HepG2 (cell line): ENCODE data around the gene RAB40C. TPM values are rescaled to one million over a fixed set of nuclear protein-coding genes. Genes with fewer than 3 reads are reported as not detected.

ENCODE experiments used
- AHDC1 ChIP-seq: sonication (generic); formaldehyde crosslinking; IDR thresholded peaks from 2 replicates; pipeline ENCODE4 v1.5.1; 2020; ENCODE audit warnings: mild to moderate bottlenecking, missing genetic modification reagents, borderline replicate concordance
- CERS6 ChIP-seq: sonication (generic); formaldehyde crosslinking; IDR thresholded peaks from 2 replicates; pipeline ENCODE4 v1.5.0; 2020; ENCODE audit warnings: missing genetic modification reagents
- GMEB1 ChIP-seq: sonication (generic); formaldehyde crosslinking; IDR thresholded peaks from 2 replicates; pipeline ENCODE4 v1.5.1; 2020; ENCODE audit warnings: missing genetic modification reagents, mild to moderate bottlenecking, borderline replicate concordance
- KLF16 ChIP-seq, 2 experiments: sonication (generic) in 1 of 2; formaldehyde crosslinking in 1 of 2; IDR thresholded peaks; 2 replicates each; pipeline versions ENCODE4 v1.6.1 to v1.8.0; 2016 to 2023; ENCODE audit warnings: missing genetic modification reagents in 2 of 2, missing compliant biosample characterization in 1 of 2
- MED8 ChIP-seq: sonication (generic); formaldehyde crosslinking; IDR thresholded peaks from 2 replicates; pipeline ENCODE4 v1.8.1; 2023; ENCODE audit warnings: mild to moderate bottlenecking, missing genetic modification reagents; ENCODE audit not compliant: insufficient replicate concordance
- NFE2L1 ChIP-seq: sonication (generic); formaldehyde crosslinking; IDR thresholded peaks from 2 replicates; pipeline ENCODE4 v1.4.0; 2020; ENCODE audit warnings: missing genetic modification reagents, mild to moderate bottlenecking, borderline replicate concordance
- SAP130 ChIP-seq: IDR thresholded peaks from 2 replicates; pipeline ENCODE4 v1.6.1; 2016; ENCODE audit warnings: low read depth
- TFDP1 ChIP-seq: IDR thresholded peaks from 2 replicates; pipeline ENCODE4 v1.6.1; 2016; ENCODE audit warnings: missing compliant biosample characterization, missing genetic modification reagents, borderline replicate concordance
- ZBTB33 ChIP-seq: sonication (generic); formaldehyde crosslinking; IDR thresholded peaks from 2 replicates; pipeline ENCODE4 v1.4.0; 2020; ENCODE audit warnings: missing genetic modification reagents
- ZNF101 ChIP-seq: sonication (generic); formaldehyde crosslinking; IDR thresholded peaks from 2 replicates; pipeline ENCODE4 v1.4.0; 2020; ENCODE audit warnings: mild to moderate bottlenecking, low read depth, missing genetic modification reagents, borderline replicate concordance
- ZNF503 ChIP-seq: sonication (generic); formaldehyde crosslinking; IDR thresholded peaks from 2 replicates; pipeline ENCODE4 v1.4.0; 2020; ENCODE audit warnings: missing genetic modification reagents
- ZNF580 ChIP-seq: IDR thresholded peaks from 2 replicates; pipeline ENCODE4 v1.6.1; 2016; ENCODE audit warnings: low read depth, borderline replicate concordance
- ZNF607 ChIP-seq: sonication (generic); formaldehyde crosslinking; IDR thresholded peaks from 2 replicates; pipeline ENCODE4 v1.5.1; 2020; ENCODE audit warnings: missing genetic modification reagents, mild to moderate bottlenecking, borderline replicate concordance
- polyA plus RNA-seq, 8 experiments: library from polyadenylated mRNA; depleted of rRNA in 3 of 8; stranded (reverse) in 7 of 8; unstranded in 1 of 8; fragments of >200 nt; fragmentation: Illumina TruSeq in 4 of 8; extraction: Trizol in 4 of 8; gene quantifications; 2 replicates each; pipeline versions ENCODE4 v1.2.1 to v1.2.3, GENCODE V29; 2011 to 2016; ENCODE audit warnings: low read depth in 4 of 8, missing spikeins in 1 of 8, mixed read lengths in 1 of 8; ENCODE audit not compliant: insufficient read depth in 1 of 8
- total RNA-seq, 5 experiments: library from RNA; depleted of rRNA; stranded (reverse); fragments of >200 nt; fragmentation: Illumina TruSeq; extraction: Trizol; gene quantifications; 2 replicates each; pipeline ENCODE4 v1.2.3, GENCODE V29; 2016; ENCODE audit warnings: low read depth in 1 of 5

The RAB40C gene
- total and polyA plus RNA-seq, 2 of the 13 experiments (the other 11 are each of a cell fraction or from before 2014, with no cell fraction given): 7.7 to 11.5 TPM

- TF ChIP-seq GMEB1: no peak
- no peak for TF ChIP-seq MED8 (CRISPR knock-in tag)
- TF ChIP-seq ZNF580 (CRISPR knock-in tag): no peak
- no peak for TF ChIP-seq NFE2L1 (CRISPR knock-in tag)
- no peak for TF ChIP-seq ZNF503 (CRISPR knock-in tag)
- TF ChIP-seq KLF16 (CRISPR knock-in tag; IDR thresholded peaks at IDR 0.05): no peak
- TF ChIP-seq AHDC1 (CRISPR knock-in tag): no peak
- peak; percentile 46; the same call in 1 of the 2 replicates for TF ChIP-seq TFDP1 (CRISPR knock-in tag)
- no peak for TF ChIP-seq ZNF607
- no peak for TF ChIP-seq CERS6
- TF ChIP-seq ZBTB33: no peak
- peak; percentile 91 for TF ChIP-seq SAP130 (CRISPR knock-in tag)
- no peak for TF ChIP-seq ZNF101 (CRISPR knock-in tag)
These were observed 20.2 kb upstream of the RAB40C start, which contains the start of gene PIGQ (continued) for GRCh38 chr16:569445-570254.
